ENCODE measurements around the gene NTHL1.

Gene NTHL1

DNA sequence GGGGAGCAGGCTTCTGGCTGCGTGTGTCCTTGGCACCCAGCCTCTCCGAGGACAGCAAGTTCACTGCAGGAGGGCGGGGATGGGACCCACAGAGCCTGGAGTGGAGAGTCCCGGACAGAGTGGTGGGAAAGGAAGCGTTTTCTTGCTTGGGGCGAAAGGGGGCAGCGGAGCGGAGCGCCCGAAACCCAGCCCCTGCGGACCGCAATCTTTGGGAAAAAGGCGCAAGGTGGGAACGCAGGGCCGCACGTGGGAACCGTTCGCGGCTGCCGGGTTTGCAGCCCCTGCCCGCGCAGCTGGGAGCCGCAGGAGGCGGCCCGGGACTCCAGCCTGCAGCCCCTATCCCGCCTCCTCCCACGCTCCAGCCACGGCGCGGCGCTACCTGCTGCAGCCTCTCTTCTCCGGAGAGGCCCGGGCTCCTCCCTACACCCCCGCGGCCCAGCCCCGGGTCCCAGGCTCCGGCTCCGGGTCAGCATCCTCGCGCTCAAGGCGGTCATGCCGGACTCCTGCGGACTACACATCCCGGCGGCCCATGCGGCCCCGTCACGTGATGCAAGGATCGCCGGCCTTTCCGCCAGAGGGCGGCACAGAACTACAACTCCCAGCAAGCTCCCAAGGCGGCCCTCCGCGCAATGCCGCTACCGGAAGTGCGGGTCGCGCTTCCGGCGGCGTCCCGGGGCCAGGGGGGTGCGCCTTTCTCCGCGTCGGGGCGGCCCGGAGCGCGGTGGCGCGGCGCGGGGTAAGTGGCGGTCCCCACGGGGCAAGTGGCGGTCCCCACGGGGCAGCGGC lies at the start of gene NTHL1, which contains the start of gene TSC2:
Gene NTHL1 (minus strand): TSS at position 505 of the 786 bp plus-strand sequence. CDS start 11 bp downstream, at position 494.
Gene TSC2 (plus strand): TSS at position 656 of the 786 bp plus-strand sequence. CDS start 631 bp downstream, outside the sequence.
- peak; percentile 35 for DNase-seq

DNA sequence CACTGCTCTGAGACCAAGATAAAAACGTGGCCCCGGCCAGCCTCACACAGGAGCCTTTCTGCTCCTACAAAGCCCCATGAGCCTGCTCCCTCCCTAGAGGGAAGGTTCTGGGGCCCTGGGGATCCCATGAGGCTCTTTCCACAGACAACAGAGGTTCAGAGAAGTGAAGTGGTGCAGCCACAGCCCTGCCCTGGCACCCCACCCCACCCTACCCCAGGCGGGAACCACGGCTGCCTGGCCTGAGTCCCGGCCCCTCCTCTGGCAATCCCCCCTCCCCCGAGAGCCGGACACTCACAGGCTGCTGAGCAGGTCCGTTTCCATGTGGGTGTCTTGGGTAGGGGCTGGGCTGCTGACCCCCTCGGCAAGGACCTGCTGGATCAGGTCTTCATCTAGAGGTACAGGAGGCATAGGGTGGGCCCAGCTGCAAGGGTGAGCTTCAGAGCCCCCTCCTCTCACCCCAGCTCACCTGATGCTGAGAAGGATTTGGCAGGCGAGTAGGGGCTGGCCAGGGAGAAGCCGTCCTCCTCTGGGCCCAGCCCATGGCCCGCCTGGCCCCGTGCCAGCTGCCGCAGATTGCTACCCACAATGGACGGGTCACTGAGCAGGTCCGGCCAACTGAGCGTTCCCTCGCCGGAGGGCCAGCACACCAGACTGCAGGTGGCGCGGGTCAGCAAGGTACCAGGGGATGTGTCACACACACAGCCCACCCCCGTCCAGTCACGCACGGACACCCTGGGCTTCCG lies 49.4 kb upstream of the NTHL1 start:
- DNase-seq: no peak

- DNase-seq: no peak
These were observed 48.4 kb upstream of the NTHL1 start for GRCh38 chr16:2095918-2096582.

GRCh38 chr16:2095315-2095853 lies 47.8 kb upstream of the NTHL1 start:
- no peak for DNase-seq

- DNase-seq: no peak
These were observed 46.2 kb upstream of the NTHL1 start for GRCh38 chr16:2093793-2094192.

GRCh38 chr16:2092866-2093265 lies 45.2 kb upstream of the NTHL1 start:
- no peak for DNase-seq

DNA sequence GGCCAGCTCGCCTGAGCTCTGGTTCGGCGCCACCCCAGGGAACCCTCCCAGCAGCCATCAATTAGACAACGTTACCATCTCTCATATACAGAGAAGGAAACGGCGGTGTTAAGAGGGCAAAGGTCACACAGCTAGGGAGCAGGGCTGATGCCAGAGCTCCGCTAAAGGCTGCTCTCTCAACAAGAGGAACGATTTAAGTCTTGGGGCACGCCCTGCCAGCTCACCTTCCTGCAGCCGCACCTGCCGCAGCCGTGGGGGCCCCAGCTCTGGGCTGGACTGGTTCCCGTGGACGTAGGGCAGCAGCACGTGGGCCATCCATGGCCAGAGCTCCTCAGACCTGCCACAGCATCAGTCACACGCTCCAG lies 44.6 kb upstream of the NTHL1 start:
- DNase-seq: no peak

- no peak for DNase-seq
These were observed 44.1 kb upstream of the NTHL1 start for GRCh38 chr16:2091547-2092255.

- DNase-seq: peak; percentile 50
These were observed 43.3 kb upstream of the NTHL1 start for GRCh38 chr16:2090777-2091546.

DNA sequence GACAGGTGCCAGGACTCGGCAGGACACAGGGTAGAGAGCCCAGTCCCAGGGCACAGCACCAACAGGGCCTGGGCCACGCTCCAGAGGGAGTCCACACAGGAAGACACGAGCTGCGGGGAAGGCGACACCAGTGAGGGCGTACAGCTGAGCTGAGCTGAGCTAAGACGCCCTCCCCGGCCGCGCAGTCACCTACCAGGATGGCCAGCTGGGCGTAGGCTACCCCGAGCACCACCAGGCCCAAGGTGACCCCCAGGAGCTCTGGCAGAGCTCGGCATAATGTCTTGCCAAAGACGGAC lies 42.8 kb upstream of the NTHL1 start:
- DNase-seq: no peak

DNA sequence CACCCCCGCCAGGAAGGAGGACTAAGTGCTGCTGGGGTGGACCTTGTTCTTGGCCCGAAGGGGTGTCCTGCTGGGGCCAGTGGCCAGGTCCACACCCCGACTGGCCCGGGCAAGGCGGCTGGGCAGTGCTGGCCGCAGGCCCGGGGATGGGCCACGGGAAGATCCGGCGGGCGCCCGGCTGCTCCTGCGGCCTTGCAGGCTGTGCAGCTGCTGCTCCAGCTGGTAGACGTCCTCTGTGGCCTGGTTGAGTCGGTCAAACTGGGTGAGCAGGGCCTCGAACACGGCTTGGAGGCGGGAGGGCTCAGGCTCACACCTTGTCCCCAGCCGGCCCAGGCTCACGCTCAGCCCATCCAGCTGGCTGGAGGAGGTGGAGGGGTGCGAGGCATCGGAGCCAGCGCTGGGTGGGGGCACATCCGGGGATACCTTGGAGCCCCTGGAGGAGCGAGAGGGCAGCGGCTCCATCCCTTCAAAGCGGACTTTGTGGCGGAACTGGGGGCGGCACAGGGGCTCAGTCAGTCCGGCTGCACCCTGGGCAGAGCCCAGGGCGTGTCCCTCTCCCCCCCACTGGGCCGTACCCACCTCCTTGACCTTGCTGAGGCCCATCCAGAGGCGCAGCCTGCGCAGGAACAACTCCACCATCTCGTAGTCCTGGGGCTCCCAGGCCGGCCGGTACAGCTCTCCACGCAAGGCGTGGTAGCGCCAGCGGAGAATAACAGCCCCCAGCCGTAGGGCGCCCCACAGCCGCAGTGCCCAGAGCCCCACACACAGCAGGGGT lies 42.3 kb upstream of the NTHL1 start:
- no peak for DNase-seq

DNA sequence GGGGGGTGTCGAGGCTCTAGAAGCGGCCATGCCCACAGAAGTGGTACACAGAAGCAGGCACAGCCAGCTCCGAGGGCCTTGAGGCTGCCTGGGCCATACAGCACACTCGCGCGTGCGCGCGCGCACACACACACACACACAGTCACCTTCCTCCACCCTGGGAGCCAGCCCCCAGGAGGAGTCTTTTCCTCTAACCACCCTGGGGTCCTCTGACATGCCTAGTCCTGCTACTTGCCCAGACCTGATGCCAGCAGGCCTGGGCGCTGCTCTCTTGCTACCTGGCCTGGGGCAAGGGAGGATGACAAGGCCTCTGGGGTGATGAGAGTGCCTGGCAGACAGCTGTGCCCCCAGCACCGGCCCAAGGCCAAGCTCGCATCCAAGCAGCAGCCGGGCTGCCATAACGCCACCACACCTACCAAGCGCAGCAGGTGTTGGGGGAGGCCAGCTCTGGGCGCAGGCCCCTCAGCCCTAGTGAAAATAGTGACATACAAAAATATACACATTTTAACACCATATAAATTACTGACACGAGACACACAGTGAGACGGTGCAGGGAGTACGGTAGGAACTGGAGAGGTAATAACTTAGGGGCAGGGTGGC lies 41.2 kb upstream of the NTHL1 start:
- no peak for DNase-seq

DNA sequence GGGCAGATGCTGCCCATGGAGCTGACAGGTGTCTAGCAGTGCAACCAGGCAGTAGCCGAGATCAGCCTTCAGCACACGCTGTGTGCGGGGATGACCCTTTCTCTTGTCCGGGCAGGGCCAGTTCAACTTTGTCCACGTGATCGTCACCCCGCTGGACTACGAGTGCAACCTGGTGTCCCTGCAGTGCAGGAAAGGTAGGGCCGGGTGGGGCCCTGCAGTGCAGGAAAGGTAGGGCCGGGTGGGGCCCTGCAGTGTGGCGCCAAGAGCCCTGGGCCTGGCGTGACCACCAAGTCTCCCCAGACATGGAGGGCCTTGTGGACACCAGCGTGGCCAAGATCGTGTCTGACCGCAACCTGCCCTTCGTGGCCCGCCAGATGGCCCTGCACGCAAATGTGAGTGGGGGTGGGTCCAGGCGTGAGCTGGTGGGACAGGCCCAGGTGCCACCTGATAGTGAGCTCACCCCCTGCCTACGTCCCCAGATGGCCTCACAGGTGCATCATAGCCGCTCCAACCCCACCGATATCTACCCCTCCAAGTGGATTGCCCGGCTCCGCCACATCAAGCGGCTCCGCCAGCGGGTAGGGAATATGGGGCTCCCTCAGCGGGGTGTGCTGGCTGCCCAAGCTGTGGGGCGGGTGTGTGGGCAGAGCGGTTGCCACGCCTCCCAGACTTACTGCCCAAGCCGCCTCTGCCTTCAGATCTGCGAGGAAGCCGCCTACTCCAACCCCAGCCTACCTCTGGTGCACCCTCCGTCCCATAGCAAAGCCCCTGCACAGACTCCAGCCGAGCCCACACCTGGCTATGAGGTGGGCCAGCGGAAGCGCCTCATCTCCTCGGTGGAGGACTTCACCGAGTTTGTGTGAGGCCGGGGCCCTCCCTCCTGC lies 40.4 kb upstream of the NTHL1 start:
- no peak for DNase-seq

- no peak for DNase-seq
These were observed 39.4 kb upstream of the NTHL1 start for GRCh38 chr16:2086812-2087747.

GRCh38 chr16:2086106-2086742 lies 38.6 kb upstream of the NTHL1 start:
- DNase-seq: no peak

DNA sequence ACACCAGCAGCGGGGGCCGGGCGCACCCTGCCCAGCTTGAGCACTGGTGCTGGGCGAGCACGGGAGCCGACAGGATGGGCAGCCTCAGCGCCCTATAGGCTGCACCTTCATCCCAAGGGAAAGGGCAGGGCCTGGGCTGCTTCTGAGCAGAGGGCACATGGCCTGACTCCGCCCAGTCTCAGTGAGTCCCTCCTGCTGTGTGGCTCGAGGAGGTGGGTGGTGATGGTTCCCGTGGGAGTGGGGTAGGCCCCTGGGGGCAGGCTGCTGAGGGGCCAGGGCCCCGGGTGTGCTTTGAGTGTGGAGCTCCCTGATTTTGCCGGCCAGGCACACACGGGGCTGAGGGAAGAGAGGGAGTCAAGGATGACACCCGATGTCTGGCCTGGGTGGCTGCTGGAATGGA lies 38.0 kb upstream of the NTHL1 start:
- no peak for DNase-seq

- no peak for DNase-seq
These were observed 37.4 kb upstream of the NTHL1 start for GRCh38 chr16:2084895-2085625.

Data from NCI-H1048 (cell line).